Smooth muscle cell (in vitro differentiated cells): ENCODE results near the gene CCL20. TPM values are rescaled to one million over a fixed set of nuclear protein-coding genes. Genes with fewer than 3 reads are reported as not detected.

Source experiments
- DNase-seq: peaks from one replicate; lab custom pipeline; 2025; ENCODE audit not compliant: unreplicated experiment; lab: John Stamatoyannopoulos, UW
- H2AFZ ChIP-seq: fragments of 200-600 bp; sonication (generic); 2 replicates; pipeline ENCODE4 v1.6.0; 2016; ENCODE audit warnings: antibody characterized with exemption, low read depth, mild to moderate bottlenecking
- H3F3A ChIP-seq: fragments of 200-600 bp; sonication (generic); 2 replicates; pipeline ENCODE4 v1.6.0; 2017; ENCODE audit warnings: antibody characterized with exemption, low read depth
- H3K27ac ChIP-seq: fragments of 200-600 bp; sonication (generic); 2 replicates; pipeline ENCODE4 v1.5.1; 2016; ENCODE audit warnings: low read depth, mild to moderate bottlenecking
- H3K27me3 ChIP-seq: fragments of 200-600 bp; sonication (generic); 2 replicates; pipeline ENCODE4 v1.6.1; 2016; ENCODE audit warnings: low read depth, mild to moderate bottlenecking
- H3K36me3 ChIP-seq: fragments of 200-600 bp; sonication (generic); 2 replicates; pipeline ENCODE4 v1.5.1; 2016; ENCODE audit warnings: low read depth
- H3K4me1 ChIP-seq: fragments of 200-600 bp; sonication (generic); 2 replicates; pipeline ENCODE4 v1.5.1; 2016; ENCODE audit warnings: low read depth
- H3K4me2 ChIP-seq: fragments of 200-600 bp; sonication (generic); 2 replicates; pipeline ENCODE4 v1.6.0; 2016; ENCODE audit warnings: mild to moderate bottlenecking
- H3K4me3 ChIP-seq: fragments of 200-600 bp; sonication (generic); 2 replicates; pipeline ENCODE4 v1.5.1; 2016; ENCODE audit warnings: mild to moderate bottlenecking
- H3K79me2 ChIP-seq: fragments of 200-600 bp; sonication (generic); 2 replicates; pipeline ENCODE4 v1.6.0; 2016; ENCODE audit warnings: low read depth, mild to moderate bottlenecking
- H3K9ac ChIP-seq: fragments of 200-600 bp; sonication (generic); 2 replicates; pipeline ENCODE4 v1.6.0; 2016; ENCODE audit warnings: low read depth
- H3K9me3 ChIP-seq: fragments of 200-600 bp; sonication (generic); replicated peaks from 2 replicates; pipeline ENCODE4 v1.5.1; 2016; ENCODE audit warnings: low read depth
- H4K20me1 ChIP-seq: fragments of 200-600 bp; sonication (generic); 2 replicates; pipeline ENCODE4 v1.6.0; 2016; ENCODE audit warnings: low read depth
- CTCF ChIP-seq: fragments of 200-600 bp; sonication (generic); IDR thresholded peaks from 2 replicates; pipeline ENCODE4 v1.5.1; 2017; ENCODE audit warnings: borderline replicate concordance, mild to moderate bottlenecking, antibody characterized with exemption; ENCODE audit not compliant: insufficient read depth, poor library complexity, severe bottlenecking
- WGBS: methylation state at CpG from one replicate; pipeline ENCODE4 v1.1.7; 2016; ENCODE audit warnings: low lambda C conversion rate; 5-methylcytosine and 5-hydroxymethylcytosine counted together
- polyA plus RNA-seq: library from polyadenylated mRNA; unstranded; fragments of >200 nt; fragmentation: Nextera tagmentation; extraction: Ambion mirVana; gene quantifications from 2 replicates; pipeline ENCODE4 v1.2.1, GENCODE V29; 2016
- total RNA-seq: library from RNA; depleted of rRNA; stranded (reverse); fragments of >200 nt; gene quantifications from 2 replicates; pipeline ENCODE4 v1.2.3, GENCODE V29; 2014

The CCL20 gene
- total and polyA plus RNA-seq, 2 experiments from 2014 or later = 6.7 to 12.9 TPM

GRCh38 chr2:227826563-227826962 is 12.9 kb downstream of the CCL20 start:
- no peaks in the 10 kb centered on the region for H3K9me3 ChIP-seq
- no peak for TF ChIP-seq CTCF
- H3K27ac ChIP-seq = no peak overlapping the region
- H3K4me1 ChIP-seq = no peaks in the 10 kb centered on the region
- no peaks in the 10 kb centered on the region for H3K27me3 ChIP-seq
- H3K79me2 ChIP-seq = no peaks in the 10 kb centered on the region
- H3K36me3 ChIP-seq = no peaks in the 10 kb centered on the region
- H3K9ac ChIP-seq = no peak overlapping the region
- no peak overlapping the region for H3K4me3 ChIP-seq
- H4K20me1 ChIP-seq = no peaks in the 10 kb centered on the region
- WGBS = 55% methylated on average over 2 of the region's 2 CpGs
- H2AFZ ChIP-seq = no peak overlapping the region
- no peak for DNase-seq
- no peaks in the 10 kb centered on the region for H3F3A ChIP-seq
- H3K4me2 ChIP-seq = no peak overlapping the region

GRCh38 chr2:227827143-227827542 is 13.5 kb downstream of the CCL20 start:
- no peaks in the 10 kb centered on the region for H4K20me1 ChIP-seq
- H2AFZ ChIP-seq = no peak overlapping the region
- H3K4me1 ChIP-seq = no peaks in the 10 kb centered on the region
- no peaks in the 10 kb centered on the region for H3K36me3 ChIP-seq
- WGBS = 93% methylated on average over 7 of the region's 7 CpGs
- H3F3A ChIP-seq = no peaks in the 10 kb centered on the region
- H3K27me3 ChIP-seq = no peaks in the 10 kb centered on the region
- no peak overlapping the region for H3K4me3 ChIP-seq
- no peaks in the 10 kb centered on the region for H3K9me3 ChIP-seq
- no peak for DNase-seq
- H3K9ac ChIP-seq = no peak overlapping the region
- no peak overlapping the region for H3K4me2 ChIP-seq
- no peak for TF ChIP-seq CTCF
- H3K27ac ChIP-seq = no peak overlapping the region
- H3K79me2 ChIP-seq = no peaks in the 10 kb centered on the region

GRCh38 chr2:227828477-227828912 is 14.9 kb downstream of the CCL20 start:
- DNase-seq = no peak

More at GRCh38 chr2:227828477-227828912, 14.9 kb downstream of the CCL20 start:
- Histone ChIP-seq H3K36me3 (no peaks in the 10 kb centered on the region), H2AFZ (no peak overlapping the region), H3K9me3 (no peaks in the 10 kb centered on the region), H3K9ac (no peak overlapping the region), H3K4me2 (no peak overlapping the region), H3K27ac (no peak overlapping the region), H3F3A (no peaks in the 10 kb centered on the region), H3K79me2 (no peaks in the 10 kb centered on the region), H3K27me3 (no peaks in the 10 kb centered on the region), H4K20me1 (no peaks in the 10 kb centered on the region), H3K4me1 (no peaks in the 10 kb centered on the region), H3K4me3 (no peak overlapping the region)
- TF ChIP-seq CTCF = no peak
